ENCODE results near the gene CACNA2D3.

Gene CACNA2D3

DNA sequence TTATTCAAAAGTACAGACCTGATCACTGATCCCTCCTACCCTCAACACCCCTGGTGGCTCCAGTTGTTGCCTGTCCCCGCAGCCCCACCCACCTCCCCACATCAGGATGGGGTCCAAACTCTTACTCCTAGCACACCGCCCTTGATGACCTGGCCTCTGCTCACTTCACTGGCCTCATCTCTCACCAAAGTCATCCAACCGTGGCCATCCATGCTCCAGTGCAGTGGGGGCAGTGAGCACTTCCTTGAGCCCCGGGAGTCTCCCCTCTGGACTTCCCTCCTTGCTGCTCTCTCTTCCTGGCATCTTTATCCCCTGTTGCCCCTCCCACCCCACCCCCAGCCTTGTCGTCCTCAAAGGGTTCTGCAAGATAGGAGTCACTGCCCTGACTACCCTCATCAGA, 191.1 kb downstream of the CACNA2D3 start:
- Histone ChIP-seq H3K27me3 (ENCODE audit: control insufficient read depth in 3 of 3, insufficient read depth in 3 of 3, low read depth in 1 of 3, low read length in 3 of 3) (no peaks in the 10 kb centered on the region), H3K9ac (ENCODE audit: low read depth, low read length, poor library complexity) (no peak overlapping the region), H2BK12ac (ENCODE audit: low read length) (no peak overlapping the region), H2BK5ac (ENCODE audit: low read length) (no peak overlapping the region), H2BK15ac (ENCODE audit: low read length) (no peak overlapping the region), H2AFZ (ENCODE audit: low read length) (no peak overlapping the region), H3K4me3 (ENCODE audit: low read length in 2 of 2) (no peak overlapping the region), H3K79me1 (ENCODE audit: low read depth, low read length) (no peaks in the 10 kb centered on the region), H2BK120ac (ENCODE audit: low read depth, low read length) (no peak overlapping the region), H3K9me3 (replicated peaks in 1 of 2; ENCODE audit: control insufficient read depth in 2 of 2, insufficient read depth in 1 of 2, low read depth in 1 of 2, low read length in 2 of 2) (peaks cover 0 to 2% of the 10 kb centered on the region in 2 donors), H3K23ac (ENCODE audit: low read depth, low read length, poor library complexity) (no peak overlapping the region), H4K8ac (ENCODE audit: low read depth, low read length) (no peak overlapping the region), H3K4me2 (ENCODE audit: insufficient read depth, low read length, poor library complexity, severe bottlenecking) (no peak overlapping the region), H3K36me3 (replicated peaks in 1 of 2; ENCODE audit: control insufficient read depth in 2 of 2, insufficient read depth in 2 of 2, low read length in 2 of 2) (no peaks in the 10 kb centered on the region), H3K14ac (ENCODE audit: low read length) (no peak overlapping the region), H2AK5ac (ENCODE audit: low read depth, low read length) (peak overlapping the region; percentile 53), H3K4ac (ENCODE audit: low read length) (no peak overlapping the region), H3K18ac (ENCODE audit: low read length) (no peak overlapping the region), H3K27ac (replicated peaks; ENCODE audit: low read length) (no peak overlapping the region), H3K4me1 (ENCODE audit: control insufficient read depth in 2 of 2, insufficient read depth in 1 of 2, low read depth in 1 of 2, low read length in 2 of 2) (peaks cover 0 to 4% of the 10 kb centered on the region in 2 donors), H4K91ac (ENCODE audit: low read depth, low read length, poor library complexity) (no peak overlapping the region)
- DNase-seq (ENCODE audit: low spot score) = no peak
- no CpG with 5 or more reads among the region's 5 CpGs for WGBS, 2 donors (ENCODE audit: extremely low coverage in 2 of 2, insufficient read length in 2 of 2, insufficient replicate concordance in 1 of 2)

DNA sequence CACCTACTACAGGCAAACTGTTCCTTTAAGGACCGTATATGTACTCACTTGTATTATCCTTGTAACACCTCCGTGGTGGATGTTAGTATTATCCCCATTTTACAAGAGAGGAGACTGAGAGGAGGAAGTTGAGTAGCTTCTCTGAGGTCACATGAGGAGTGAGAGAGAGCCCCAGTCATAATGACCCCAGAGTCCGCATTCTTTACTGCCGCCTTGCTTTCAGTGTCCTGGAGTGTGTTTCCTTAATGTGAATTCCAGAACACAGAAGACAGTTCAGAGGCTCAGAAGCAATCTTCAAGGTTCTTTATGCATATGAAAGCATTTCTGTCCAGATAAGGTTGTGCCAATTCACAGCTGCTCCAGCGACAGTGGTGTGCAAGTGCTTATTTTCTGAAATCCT, 199.2 kb downstream of the CACNA2D3 start:
- Histone ChIP-seq H2BK15ac (ENCODE audit: low read length) (no peak overlapping the region), H2AFZ (ENCODE audit: low read length) (no peak overlapping the region), H3K14ac (ENCODE audit: low read length) (no peak overlapping the region), H3K18ac (ENCODE audit: low read length) (no peak overlapping the region), H3K27me3 (ENCODE audit: control insufficient read depth in 3 of 3, insufficient read depth in 3 of 3, low read depth in 1 of 3, low read length in 3 of 3) (no peaks in the 10 kb centered on the region), H3K36me3 (replicated peaks in 1 of 2; ENCODE audit: control insufficient read depth in 2 of 2, insufficient read depth in 2 of 2, low read length in 2 of 2) (no peaks in the 10 kb centered on the region), H4K8ac (ENCODE audit: low read depth, low read length) (no peak overlapping the region), H2BK12ac (ENCODE audit: low read length) (no peak overlapping the region), H3K9me3 (replicated peaks in 1 of 2; ENCODE audit: control insufficient read depth in 2 of 2, insufficient read depth in 1 of 2, low read depth in 1 of 2, low read length in 2 of 2) (no peaks in the 10 kb centered on the region), H3K4me2 (ENCODE audit: insufficient read depth, low read length, poor library complexity, severe bottlenecking) (no peak overlapping the region), H3K79me1 (ENCODE audit: low read depth, low read length) (no peaks in the 10 kb centered on the region), H3K4me1 (ENCODE audit: control insufficient read depth in 2 of 2, insufficient read depth in 1 of 2, low read depth in 1 of 2, low read length in 2 of 2) (peaks cover 2 to 4% of the 10 kb centered on the region in 2 donors), H3K9ac (ENCODE audit: low read depth, low read length, poor library complexity) (no peak overlapping the region), H3K27ac (replicated peaks; ENCODE audit: low read length) (no peak overlapping the region), H3K4ac (ENCODE audit: low read length) (no peak overlapping the region), H2BK5ac (ENCODE audit: low read length) (no peak overlapping the region), H3K23ac (ENCODE audit: low read depth, low read length, poor library complexity) (no peak overlapping the region), H3K4me3 (ENCODE audit: low read length in 2 of 2) (no peak overlapping the region), H2AK5ac (ENCODE audit: low read depth, low read length) (no peak overlapping the region), H4K91ac (ENCODE audit: low read depth, low read length, poor library complexity) (no peak overlapping the region), H2BK120ac (ENCODE audit: low read depth, low read length) (no peak overlapping the region)
- DNase-seq (ENCODE audit: low spot score) = peak; percentile 17
- no CpG with 5 or more reads among the region's 5 CpGs for WGBS, 2 donors (ENCODE audit: extremely low coverage in 2 of 2, insufficient read length in 2 of 2, insufficient replicate concordance in 1 of 2)

DNA sequence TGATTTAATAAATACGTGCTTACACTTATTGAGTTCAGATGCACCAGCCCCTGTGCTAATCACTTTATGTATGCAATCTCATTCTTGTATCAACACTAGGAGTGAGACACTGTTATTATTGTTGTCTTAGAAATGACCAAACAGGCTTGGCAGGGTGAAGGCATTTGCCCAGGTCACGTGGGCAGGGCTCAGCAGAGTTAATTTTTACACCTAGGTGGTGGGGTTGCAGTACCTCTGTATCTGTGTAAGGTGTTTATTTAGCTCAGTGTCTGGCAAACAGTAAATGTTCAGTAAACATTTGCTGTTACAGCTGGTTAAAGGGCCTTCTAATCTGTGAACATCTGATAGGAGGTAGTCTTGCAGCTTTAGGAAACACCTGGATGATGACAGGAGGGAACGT, 200.0 kb downstream of the CACNA2D3 start:
- peak overlapping the region; percentile 22 for H4K91ac ChIP-seq (ENCODE audit: low read depth, low read length, poor library complexity)
- H3K4me2 ChIP-seq (ENCODE audit: insufficient read depth, low read length, poor library complexity, severe bottlenecking) = no peak overlapping the region
- no peak overlapping the region for H3K23ac ChIP-seq (ENCODE audit: low read depth, low read length, poor library complexity)
- H3K4ac ChIP-seq (ENCODE audit: low read length) = no peak overlapping the region
- H3K36me3 ChIP-seq (replicated peaks in 1 of 2; ENCODE audit: control insufficient read depth in 2 of 2, insufficient read depth in 2 of 2, low read length in 2 of 2) = no peaks in the 10 kb centered on the region
- DNase-seq (ENCODE audit: low spot score) = no peak
- H3K27me3 ChIP-seq (ENCODE audit: control insufficient read depth in 3 of 3, insufficient read depth in 3 of 3, low read depth in 1 of 3, low read length in 3 of 3) = no peaks in the 10 kb centered on the region
- no peak overlapping the region for H2BK12ac ChIP-seq (ENCODE audit: low read length)
- peaks cover 2 to 4% of the 10 kb centered on the region in 2 donors for H3K4me1 ChIP-seq (ENCODE audit: control insufficient read depth in 2 of 2, insufficient read depth in 1 of 2, low read depth in 1 of 2, low read length in 2 of 2)
- no peak overlapping the region for H2AFZ ChIP-seq (ENCODE audit: low read length)
- no peaks in the 10 kb centered on the region for H3K9me3 ChIP-seq (replicated peaks in 1 of 2; ENCODE audit: control insufficient read depth in 2 of 2, insufficient read depth in 1 of 2, low read depth in 1 of 2, low read length in 2 of 2)
- H3K27ac ChIP-seq (replicated peaks; ENCODE audit: low read length) = no peak overlapping the region
- no peak overlapping the region for H2BK120ac ChIP-seq (ENCODE audit: low read depth, low read length)
- H2BK15ac ChIP-seq (ENCODE audit: low read length) = no peak overlapping the region
- H3K18ac ChIP-seq (ENCODE audit: low read length) = no peak overlapping the region
- no CpG with 5 or more reads among the region's 3 CpGs for WGBS, 2 donors (ENCODE audit: extremely low coverage in 2 of 2, insufficient read length in 2 of 2, insufficient replicate concordance in 1 of 2)
- no peaks in the 10 kb centered on the region for H3K79me1 ChIP-seq (ENCODE audit: low read depth, low read length)
- H3K14ac ChIP-seq (ENCODE audit: low read length) = no peak overlapping the region
- H3K9ac ChIP-seq (ENCODE audit: low read depth, low read length, poor library complexity) = no peak overlapping the region
- no peak overlapping the region for H2AK5ac ChIP-seq (ENCODE audit: low read depth, low read length)
- H4K8ac ChIP-seq (ENCODE audit: low read depth, low read length) = no peak overlapping the region
- H2BK5ac ChIP-seq (ENCODE audit: low read length) = no peak overlapping the region
- H3K4me3 ChIP-seq (ENCODE audit: low read length in 2 of 2) = no peak overlapping the region

DNA sequence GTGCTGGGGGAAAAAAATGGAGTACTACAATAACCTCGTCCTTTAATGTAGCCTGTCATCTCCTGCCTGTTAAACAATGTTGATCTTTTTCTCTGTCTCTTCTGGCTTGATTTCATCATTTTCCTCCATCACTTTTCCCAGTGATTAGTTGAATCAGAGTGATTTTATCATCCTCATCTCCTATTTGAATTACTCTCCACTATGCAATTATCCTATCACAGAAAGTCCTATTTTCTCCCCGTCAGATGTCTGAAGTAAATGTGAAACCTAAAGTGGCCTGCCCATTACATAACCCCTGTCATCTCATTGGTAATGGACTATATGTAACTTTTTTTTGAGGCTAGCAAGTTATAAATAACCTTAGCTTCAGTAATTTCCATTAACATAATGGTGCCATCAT, 201.8 kb downstream of the CACNA2D3 start:
- H2BK12ac ChIP-seq (ENCODE audit: low read length) = no peak overlapping the region
- H4K91ac ChIP-seq (ENCODE audit: low read depth, low read length, poor library complexity) = no peak overlapping the region
- no peak overlapping the region for H3K27ac ChIP-seq (replicated peaks; ENCODE audit: low read length)
- no peak overlapping the region for H2BK120ac ChIP-seq (ENCODE audit: low read depth, low read length)
- H2BK5ac ChIP-seq (ENCODE audit: low read length) = no peak overlapping the region
- no peak overlapping the region for H3K23ac ChIP-seq (ENCODE audit: low read depth, low read length, poor library complexity)
- H3K9me3 ChIP-seq (replicated peaks in 1 of 2; ENCODE audit: control insufficient read depth in 2 of 2, insufficient read depth in 1 of 2, low read depth in 1 of 2, low read length in 2 of 2) = no peaks in the 10 kb centered on the region
- H3K79me1 ChIP-seq (ENCODE audit: low read depth, low read length) = no peaks in the 10 kb centered on the region
- H4K8ac ChIP-seq (ENCODE audit: low read depth, low read length) = no peak overlapping the region
- H3K4me3 ChIP-seq (ENCODE audit: low read length in 2 of 2) = no peak overlapping the region
- no peak overlapping the region for H3K18ac ChIP-seq (ENCODE audit: low read length)
- no CpG with 5 or more reads among the region's 2 CpGs for WGBS, 2 donors (ENCODE audit: extremely low coverage in 2 of 2, insufficient read length in 2 of 2, insufficient replicate concordance in 1 of 2)
- no peak overlapping the region for H3K4me2 ChIP-seq (ENCODE audit: insufficient read depth, low read length, poor library complexity, severe bottlenecking)
- no peak overlapping the region for H2BK15ac ChIP-seq (ENCODE audit: low read length)
- H3K4ac ChIP-seq (ENCODE audit: low read length) = no peak overlapping the region
- no peaks in the 10 kb centered on the region for H3K27me3 ChIP-seq (ENCODE audit: control insufficient read depth in 3 of 3, insufficient read depth in 3 of 3, low read depth in 1 of 3, low read length in 3 of 3)
- no peak overlapping the region for H3K14ac ChIP-seq (ENCODE audit: low read length)
- H3K9ac ChIP-seq (ENCODE audit: low read depth, low read length, poor library complexity) = no peak overlapping the region
- H3K4me1 ChIP-seq (ENCODE audit: control insufficient read depth in 2 of 2, insufficient read depth in 1 of 2, low read depth in 1 of 2, low read length in 2 of 2) = peaks cover 2 to 4% of the 10 kb centered on the region in 2 donors
- H3K36me3 ChIP-seq (replicated peaks in 1 of 2; ENCODE audit: control insufficient read depth in 2 of 2, insufficient read depth in 2 of 2, low read length in 2 of 2) = no peaks in the 10 kb centered on the region
- no peak for DNase-seq (ENCODE audit: low spot score)
- no peak overlapping the region for H2AFZ ChIP-seq (ENCODE audit: low read length)
- no peak overlapping the region for H2AK5ac ChIP-seq (ENCODE audit: low read depth, low read length)

All from neuronal stem cell (in vitro differentiated cells).